HAP-1 (cell line): ENCODE data around the gene FAM186B.
"Not testable (repeated sequence)": the region's sequence is repeated elsewhere in the genome, so short reads cannot be mapped to it uniquely, and the experiment has no call there.

Experiments
- DNase-seq, 2 experiments: peaks; one replicate each; pipeline ENCODE4 v3.0.0-alpha.2; 2016 to 2020; ENCODE audit warnings: low spot score in 2 of 2
- H3K27me3 ChIP-seq: fragments of 250-450 bp; sonication (Bioruptor Pico); 2 replicates; pipeline ENCODE4 v1.5.1; 2020; ENCODE audit warnings: low read depth, mild to moderate bottlenecking, moderate library complexity
- H3K36me3 ChIP-seq: fragments of 250-450 bp; sonication (Bioruptor Pico); replicated peaks from 2 replicates; pipeline ENCODE4 v1.5.1; 2020; ENCODE audit warnings: mild to moderate bottlenecking
- H3K4me1 ChIP-seq: fragments of 250-450 bp; sonication (Bioruptor Pico); 2 replicates; pipeline ENCODE4 v1.5.1; 2020; ENCODE audit warnings: mild to moderate bottlenecking
- H3K4me3 ChIP-seq: fragments of 250-450 bp; sonication (Bioruptor Pico); 2 replicates; pipeline ENCODE4 v1.5.1; 2020; ENCODE audit warnings: mild to moderate bottlenecking, moderate library complexity
- H3K9me3 ChIP-seq: fragments of 250-450 bp; sonication (Bioruptor Pico); 2 replicates; pipeline ENCODE4 v1.5.1; 2020; ENCODE audit warnings: mild to moderate bottlenecking, moderate library complexity
- in situ Hi-C: fragments of 300-500 bp; cut with MboI; formaldehyde crosslinking; loops from 3 replicates; pipeline ENCODE4 v1.14.3; 2020; ENCODE audit warnings: low sequenced_read_pairs, inconsistent platforms, mixed read lengths

FAM186B gene

DNA sequence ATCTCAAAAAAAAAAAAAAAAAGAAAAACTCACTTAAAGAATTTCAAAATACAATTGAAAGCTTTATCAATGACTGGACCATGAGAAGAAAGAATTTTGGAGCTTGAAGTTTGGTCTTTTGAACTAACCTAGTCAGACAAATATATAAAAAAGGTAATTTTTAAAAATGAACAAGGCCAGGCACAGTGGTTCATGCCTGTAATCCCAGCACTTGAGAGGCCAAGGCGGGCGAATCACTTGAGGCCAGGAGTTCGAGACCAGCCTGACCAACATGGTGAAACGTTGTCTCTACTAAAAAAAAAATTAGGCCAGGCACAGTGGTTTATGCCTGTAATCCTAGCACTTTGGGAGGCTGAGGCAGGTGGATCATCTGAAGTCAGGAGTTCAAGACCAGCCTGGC is 5.3 kb upstream of the FAM186B start:
- DNase-seq, H3K4me1 ChIP-seq, H3K9me3 ChIP-seq, H3K27me3 ChIP-seq, in situ Hi-C loops, H3K4me3 ChIP-seq, H3K36me3 ChIP-seq: not testable (repeated sequence)

DNA sequence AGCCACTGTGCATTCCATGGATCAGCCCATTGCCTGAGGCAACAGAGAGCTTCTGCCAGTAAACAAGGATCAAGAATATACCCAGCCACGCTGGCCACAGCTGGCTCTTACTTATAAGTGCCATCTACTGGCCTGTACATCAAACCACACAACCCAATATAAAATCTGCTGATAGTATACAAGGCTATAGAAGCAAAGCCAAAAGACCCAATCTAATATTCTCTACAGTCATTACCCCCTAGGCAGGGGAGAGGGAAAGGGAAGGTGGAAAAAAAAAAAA is 4.4 kb upstream of the FAM186B start:
- in situ Hi-C loops, result no loop called here
- peak; percentile 20 to 54 for DNase-seq
- H3K9me3 ChIP-seq, result no peaks in the 10 kb centered on the region; the same call in 1 of the 2 replicates
- H3K27me3 ChIP-seq, result no peaks in the 10 kb centered on the region
- no peaks in the 10 kb centered on the region for H3K4me1 ChIP-seq
- H3K4me3 ChIP-seq, result no peak overlapping the region
- H3K36me3 ChIP-seq, result no peaks in the 10 kb centered on the region

- no peaks in the 10 kb centered on the region for H3K27me3 ChIP-seq
Measured at GRCh38 chr12:49609059-49609874, 3.8 kb upstream of the FAM186B start.

GRCh38 chr12:49604856-49605255 is 583 bp downstream of the FAM186B start:
- Histone ChIP-seq H3K36me3 (no peaks in the 10 kb centered on the region), H3K4me1 (no peaks in the 10 kb centered on the region), H3K9me3 (no peaks in the 10 kb centered on the region), H3K27me3 (no peaks in the 10 kb centered on the region), H3K4me3 (no peak overlapping the region)
- no peak for DNase-seq
- in situ Hi-C loops, result no loop called here

More at GRCh38 chr12:49609059-49609874, 3.8 kb upstream of the FAM186B start:
- no peak for DNase-seq
- Histone ChIP-seq H3K36me3 (no peaks in the 10 kb centered on the region), H3K9me3 (no peaks in the 10 kb centered on the region; the same call in 1 of the 2 replicates), H3K4me3 (no peak overlapping the region), H3K4me1 (no peaks in the 10 kb centered on the region)
- in situ Hi-C loops, result no loop called here

DNA sequence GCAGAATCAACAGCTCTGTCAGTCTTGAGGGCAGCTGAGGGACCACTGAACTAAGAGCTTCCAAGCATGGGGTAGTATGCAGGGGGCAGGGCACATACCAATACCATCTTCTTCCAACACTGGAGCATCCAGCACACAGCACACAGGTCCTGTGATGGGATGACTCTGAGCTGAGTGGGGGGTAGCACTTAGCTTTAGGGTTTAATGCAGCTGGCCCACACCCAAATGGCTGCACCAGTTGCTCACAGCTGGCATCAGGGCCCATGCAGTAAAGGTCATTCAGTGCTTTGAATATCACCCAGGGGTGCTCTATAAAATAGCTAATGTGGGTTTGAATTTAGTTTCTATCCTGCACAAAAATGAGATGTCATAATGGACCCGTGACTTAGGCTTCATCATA is 1.7 kb downstream of the FAM186B start:
- no peak for DNase-seq
- Histone ChIP-seq H3K4me3 (no peak overlapping the region), H3K27me3 (no peaks in the 10 kb centered on the region), H3K9me3 (no peaks in the 10 kb centered on the region), H3K36me3 (no peaks in the 10 kb centered on the region), H3K4me1 (no peaks in the 10 kb centered on the region)
- in situ Hi-C loops, result no loop called here

- in situ Hi-C loops, result no loop called here
- no peaks in the 10 kb centered on the region for H3K9me3 ChIP-seq
- H3K36me3 ChIP-seq, result no peaks in the 10 kb centered on the region
- no peak overlapping the region for H3K4me3 ChIP-seq
- no peaks in the 10 kb centered on the region for H3K4me1 ChIP-seq
- H3K27me3 ChIP-seq, result no peaks in the 10 kb centered on the region
- DNase-seq, result no peak
Measured at GRCh38 chr12:49599961-49600360, 5.5 kb downstream of the FAM186B start.

DNA sequence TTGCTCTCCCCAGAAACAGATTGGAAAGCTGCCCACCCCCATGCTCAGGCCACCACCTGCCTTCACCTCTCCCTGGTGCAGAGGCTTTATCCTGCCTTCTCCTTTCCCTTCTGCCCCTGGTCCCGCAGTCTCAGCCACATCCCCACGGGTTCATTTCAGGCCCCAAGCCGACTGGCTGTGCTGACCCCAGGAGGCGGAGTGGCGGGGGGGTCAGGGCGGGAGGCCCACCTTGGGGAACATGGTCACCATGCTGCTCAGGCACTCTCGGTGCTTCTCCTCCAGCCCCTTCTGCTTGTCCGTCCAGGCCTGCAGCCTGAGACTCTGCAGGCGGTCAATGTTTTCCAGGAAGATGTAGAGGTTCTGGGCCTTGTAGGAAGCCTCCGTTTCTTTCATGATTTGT is 6.9 kb downstream of the FAM186B start:
- Histone ChIP-seq H3K27me3 (no peaks in the 10 kb centered on the region), H3K9me3 (no peaks in the 10 kb centered on the region), H3K36me3 (no peaks in the 10 kb centered on the region), H3K4me3 (no peak overlapping the region), H3K4me1 (no peaks in the 10 kb centered on the region)
- no peak for DNase-seq
- in situ Hi-C loops, result no loop called here

- Histone ChIP-seq H3K9me3 (no peaks in the 10 kb centered on the region), H3K27me3 (no peaks in the 10 kb centered on the region), H3K36me3 (no peaks in the 10 kb centered on the region; the same call in 1 of the 2 replicates), H3K4me1 (no peaks in the 10 kb centered on the region), H3K4me3 (no peak overlapping the region)
- in situ Hi-C loops, result no loop called here
- no peak for DNase-seq
Measured at GRCh38 chr12:49588721-49589516, 16.5 kb downstream of the FAM186B start.

- in situ Hi-C loops, result no loop called here
- DNase-seq, result no peak
- no peaks in the 10 kb centered on the region for H3K9me3 ChIP-seq
- no peak overlapping the region for H3K4me3 ChIP-seq
- H3K4me1 ChIP-seq, result no peaks in the 10 kb centered on the region
- peaks cover 6% of the 10 kb centered on the region for H3K36me3 ChIP-seq
- H3K27me3 ChIP-seq, result no peaks in the 10 kb centered on the region
Measured at GRCh38 chr12:49588281-49588680, 17.2 kb downstream of the FAM186B start.

DNA sequence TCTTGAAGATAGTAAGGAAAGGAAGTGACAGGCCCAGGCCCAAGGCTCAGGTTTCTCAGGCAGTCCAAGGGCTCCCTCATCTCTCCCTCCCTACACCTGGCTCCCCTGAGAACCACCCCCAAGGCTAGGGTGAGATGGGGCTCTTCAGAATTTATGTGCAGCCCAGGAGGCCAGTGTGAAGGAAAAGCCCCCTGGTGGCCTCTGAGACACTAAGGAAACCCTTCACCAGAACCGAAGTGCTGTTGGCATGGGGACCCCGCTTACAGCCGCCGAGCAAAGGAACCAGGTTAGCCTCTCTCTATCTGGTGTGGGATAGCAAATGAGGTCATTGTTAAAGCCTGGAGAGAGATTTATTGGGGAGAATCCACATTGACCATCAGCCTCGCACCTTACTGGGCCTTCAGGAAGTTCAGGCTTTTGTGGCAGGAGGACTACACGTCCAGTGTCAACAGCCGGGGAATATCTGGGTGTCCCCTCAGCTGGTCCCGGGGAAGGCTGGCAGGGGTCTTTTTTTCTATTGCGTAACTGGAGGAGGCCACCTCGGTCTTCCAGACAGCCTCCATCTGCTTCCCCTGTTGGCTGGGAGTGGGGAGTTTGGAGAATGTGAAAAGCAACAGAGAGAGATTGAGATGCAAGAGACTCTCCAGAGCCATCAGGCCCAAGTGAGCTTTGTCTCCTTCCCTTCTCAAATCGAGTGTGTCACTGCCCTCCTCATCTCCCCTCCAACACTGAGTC is 18.1 kb downstream of the FAM186B start:
- DNase-seq, result no peak
- in situ Hi-C loops, result no loop called here
- H3K27me3 ChIP-seq, result no peaks in the 10 kb centered on the region
- no peak overlapping the region for H3K4me3 ChIP-seq
- no peaks in the 10 kb centered on the region for H3K4me1 ChIP-seq
- peaks cover 9% of the 10 kb centered on the region for H3K36me3 ChIP-seq
- H3K9me3 ChIP-seq, result no peaks in the 10 kb centered on the region

- in situ Hi-C loops, result no loop called here
- no peak for DNase-seq
- peaks cover 9% of the 10 kb centered on the region for H3K36me3 ChIP-seq
- H3K9me3 ChIP-seq, result no peaks in the 10 kb centered on the region
- H3K4me3 ChIP-seq, result no peak overlapping the region
- no peaks in the 10 kb centered on the region for H3K4me1 ChIP-seq
- H3K27me3 ChIP-seq, result no peaks in the 10 kb centered on the region
Measured at GRCh38 chr12:49585477-49586459, 19.7 kb downstream of the FAM186B start.

DNA sequence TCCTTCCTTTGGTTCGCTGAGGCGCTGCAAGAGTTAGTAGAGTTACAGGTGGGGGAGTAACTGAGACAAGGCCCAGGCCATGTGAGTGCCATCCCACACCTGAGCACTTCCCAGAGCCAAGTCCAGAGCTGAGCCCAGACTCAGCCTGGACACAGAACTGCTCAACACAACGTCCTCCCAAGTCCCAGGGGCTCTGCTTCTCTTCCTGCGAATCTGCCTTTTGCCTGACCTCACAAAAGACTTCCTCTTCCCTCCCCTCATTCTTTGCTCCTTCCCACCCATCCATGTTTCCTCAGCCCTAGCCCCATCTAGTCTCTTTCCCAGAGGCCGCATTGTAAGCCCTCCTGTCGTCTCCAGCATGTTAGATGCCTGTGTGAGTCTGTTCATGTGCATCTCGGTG is 20.8 kb downstream of the FAM186B start:
- H3K4me1 ChIP-seq, result no peaks in the 10 kb centered on the region
- H3K36me3 ChIP-seq, result peaks cover 9% of the 10 kb centered on the region
- no peaks in the 10 kb centered on the region for H3K27me3 ChIP-seq
- no peaks in the 10 kb centered on the region for H3K9me3 ChIP-seq
- no peak overlapping the region for H3K4me3 ChIP-seq
- no peak for DNase-seq
- in situ Hi-C loops, result no loop called here
